Measurements from ENCODE around the gene TRPV2. TPM values are rescaled to one million over a fixed set of nuclear protein-coding genes. Genes with fewer than 3 reads are reported as not detected.

TRPV2 gene
- total RNA-seq, 1 experiment from 2014 or later: 34.9 TPM

GRCh38 chr17:16433514-16433913 lies 18.1 kb downstream of the TRPV2 start:
- no peak for TF ChIP-seq TCF7L2 (IDR thresholded peaks at IDR 0.05; ENCODE audit: low read depth, low read length)
- no peak for TF ChIP-seq SIN3A (IDR thresholded peaks at IDR 0.05; ENCODE audit: borderline replicate concordance, insufficient read depth, low read depth, low read length)
- Histone ChIP-seq H3K4me1 (ENCODE audit: control insufficient read depth, insufficient read depth, low read length) (peaks cover 3% of the 10 kb centered on the region; the same call in 1 of the 2 replicates), H3K9me3 (ENCODE audit: control insufficient read depth, insufficient read depth, low read depth, low read length) (no peaks in the 10 kb centered on the region), H3K27ac (ENCODE audit: low read length) (no peak overlapping the region), H3K4me3 (ENCODE audit: low read depth in 2 of 2, low read length in 2 of 2) (no peak overlapping the region), H3K36me3 (ENCODE audit: control insufficient read depth, insufficient read depth, low read length) (no peaks in the 10 kb centered on the region), H3K27me3 (ENCODE audit: control insufficient read depth, insufficient read depth, low read length) (no peaks in the 10 kb centered on the region)
- in situ Hi-C loops (cut with HindIII; ENCODE audit: low pct_unique_long_range_greater_than_20kb, low sequenced_read_pairs) (no loop called here), intact Hi-C loops (cut with micrococcal nuclease; ENCODE audit: unreplicated experiment) (loop anchor here (10.0 kb wide), 1 partner anchor 49 kb away; the partner anchor contains the start of gene UBB)
- no TSS peak for BruUV-seq (replicated peaks)
- DNase-seq (ENCODE audit: low read depth, low spot score) (no peak), ATAC-seq (no peak)
- ChIA-PET POLR2A (no interaction called here), CTCF (no interaction called here)

- no peaks in the 10 kb centered on the region for H3K27me3 ChIP-seq (ENCODE audit: control insufficient read depth, insufficient read depth, low read length)
- H3K27ac ChIP-seq (ENCODE audit: low read length): no peak overlapping the region
- in situ Hi-C loops (cut with HindIII; ENCODE audit: low pct_unique_long_range_greater_than_20kb, low sequenced_read_pairs): no loop called here
- no peak overlapping the region for H3K4me3 ChIP-seq (ENCODE audit: low read depth in 2 of 2, low read length in 2 of 2)
- peaks cover 3% of the 10 kb centered on the region; the same call in 1 of the 2 replicates for H3K4me1 ChIP-seq (ENCODE audit: control insufficient read depth, insufficient read depth, low read length)
- intact Hi-C loops (cut with micrococcal nuclease; ENCODE audit: unreplicated experiment): loop anchor here (10.0 kb wide), 1 partner anchor 50 kb away; the partner anchor contains the start of gene UBB
- ATAC-seq: no peak
- ChIA-PET POLR2A (no interaction called here), CTCF (no interaction called here)
- H3K36me3 ChIP-seq (ENCODE audit: control insufficient read depth, insufficient read depth, low read length): peaks cover 4% of the 10 kb centered on the region
- no peaks in the 10 kb centered on the region for H3K9me3 ChIP-seq (ENCODE audit: control insufficient read depth, insufficient read depth, low read depth, low read length)
- no TSS peak for BruUV-seq (replicated peaks)
- TF ChIP-seq SIN3A (IDR thresholded peaks at IDR 0.05; ENCODE audit: borderline replicate concordance, insufficient read depth, low read depth, low read length): no peak
- no peak for TF ChIP-seq POLR2AphosphoS5 (IDR thresholded peaks at IDR 0.05; ENCODE audit: low read depth, low read length)
- DNase-seq (ENCODE audit: low read depth, low spot score): no peak
Observed at GRCh38 chr17:16434662-16435061, 19.3 kb downstream of the TRPV2 start.

- peaks cover 7% of the 10 kb centered on the region for H3K4me1 ChIP-seq (ENCODE audit: control insufficient read depth, insufficient read depth, low read length)
- no peak for DNase-seq (ENCODE audit: low read depth, low spot score)
- in situ Hi-C loops (cut with HindIII; ENCODE audit: low pct_unique_long_range_greater_than_20kb, low sequenced_read_pairs): no loop called here
- H3K27me3 ChIP-seq (ENCODE audit: control insufficient read depth, insufficient read depth, low read length): no peaks in the 10 kb centered on the region
- ChIA-PET POLR2A (interaction anchor here (0.9 kb wide), 1 partner anchor 21 kb away, joined by 3 read pairs; the partner anchor contains the start of gene TRPV2), CTCF (no interaction called here)
- TF ChIP-seq CTCF (IDR thresholded peaks at IDR 0.05) (no peak), SIN3A (IDR thresholded peaks at IDR 0.05; ENCODE audit: borderline replicate concordance, insufficient read depth, low read depth, low read length) (no peak), POLR2AphosphoS5 (IDR thresholded peaks at IDR 0.05; ENCODE audit: low read depth, low read length) (no peak), TCF7L2 (IDR thresholded peaks at IDR 0.05; ENCODE audit: low read depth, low read length) (no peak), REST (IDR thresholded peaks at IDR 0.05; ENCODE audit: insufficient read depth in 1 of 2, low read depth in 2 of 2, low read length in 1 of 2) (no peak)
- peaks cover 17% of the 10 kb centered on the region for H3K36me3 ChIP-seq (ENCODE audit: control insufficient read depth, insufficient read depth, low read length)
- ATAC-seq: no peak
- no peak overlapping the region for H3K4me3 ChIP-seq (ENCODE audit: low read depth in 2 of 2, low read length in 2 of 2)
- intact Hi-C loops (cut with micrococcal nuclease; ENCODE audit: unreplicated experiment): loop anchor here (10.0 kb wide), 1 partner anchor 51 kb away; the partner anchor contains the start of gene UBB
- no TSS peak for BruUV-seq (replicated peaks)
- no peaks in the 10 kb centered on the region for H3K9me3 ChIP-seq (ENCODE audit: control insufficient read depth, insufficient read depth, low read depth, low read length)
- H3K27ac ChIP-seq (ENCODE audit: low read length): 0 out of 2 replicates have a peak overlapping the region, but pooled peaks have one; percentile 34
Observed at GRCh38 chr17:16435925-16436886, 20.8 kb downstream of the TRPV2 start.
